Hepatocyte (in vitro differentiated cells): Measurements from ENCODE around the gene NAGK. TPM values are rescaled to one million over a fixed set of nuclear protein-coding genes. Genes with fewer than 3 reads are reported as not detected.
"Not testable (repeated sequence)": the region's sequence is repeated elsewhere in the genome, so short reads cannot be mapped to it uniquely, and the experiment has no call there.

ENCODE experiments used
- DNase-seq: peaks from one replicate; pipeline ENCODE4 v3.0.0-alpha.2; 2016; ENCODE audit warnings: low spot score
- H2AFZ ChIP-seq: fragments of 200-600 bp; sonication (generic); 2 replicates; pipeline ENCODE4 v1.6.0; 2016; ENCODE audit warnings: antibody characterized with exemption, mild to moderate bottlenecking
- H3K27ac ChIP-seq: fragments of 200-600 bp; sonication (generic); 2 replicates; pipeline ENCODE4 v1.5.1; 2016; ENCODE audit warnings: mild to moderate bottlenecking
- H3K27me3 ChIP-seq: fragments of 200-600 bp; sonication (generic); 2 replicates; pipeline ENCODE4 v1.6.1; 2016
- H3K36me3 ChIP-seq: fragments of 200-600 bp; sonication (generic); replicated peaks from 2 replicates; pipeline ENCODE4 v1.5.1; 2016; ENCODE audit warnings: low read depth; ENCODE audit not compliant: insufficient read depth
- H3K4me1 ChIP-seq: fragments of 200-600 bp; sonication (generic); 2 replicates; pipeline ENCODE4 v1.5.1; 2016; ENCODE audit warnings: mild to moderate bottlenecking, moderate library complexity; ENCODE audit not compliant: insufficient read depth
- H3K4me2 ChIP-seq: fragments of 200-600 bp; sonication (generic); 2 replicates; pipeline ENCODE4 v1.6.0; 2016
- H3K4me3 ChIP-seq: fragments of 200-600 bp; sonication (generic); 2 replicates; pipeline ENCODE4 v1.5.1; 2016; ENCODE audit warnings: mild to moderate bottlenecking
- H3K79me2 ChIP-seq: fragments of 200-600 bp; sonication (generic); 2 replicates; pipeline ENCODE4 v1.6.0; 2017; ENCODE audit warnings: mild to moderate bottlenecking
- H3K9me2 ChIP-seq: fragments of 200-600 bp; sonication (generic); replicated peaks from 2 replicates; pipeline ENCODE4 v1.6.0; 2017; ENCODE audit warnings: mild to moderate bottlenecking; ENCODE audit not compliant: insufficient read depth
- H3K9me3 ChIP-seq: fragments of 200-600 bp; sonication (generic); 2 replicates; pipeline ENCODE4 v1.5.1; 2016; ENCODE audit warnings: low read depth, mild to moderate bottlenecking
- H4K20me1 ChIP-seq: fragments of 200-600 bp; sonication (generic); 2 replicates; pipeline ENCODE4 v1.6.0; 2016; ENCODE audit warnings: mild to moderate bottlenecking; ENCODE audit not compliant: insufficient read depth, poor library complexity, severe bottlenecking
- EZH2 ChIP-seq: fragments of 200-600 bp; sonication (generic); IDR thresholded peaks from 2 replicates; pipeline ENCODE4 v1.6.1; 2016; ENCODE audit warnings: antibody characterized with exemption, mild to moderate bottlenecking, borderline replicate concordance
- EZH2phosphoT487 ChIP-seq: fragments of 200-600 bp; sonication (generic); IDR thresholded peaks from one replicate; pipeline ENCODE4 v1.6.1; 2018; ENCODE audit warnings: antibody characterized with exemption, mild to moderate bottlenecking, low read depth, moderate library complexity; ENCODE audit not compliant: unreplicated experiment, severe bottlenecking
- WGBS: methylation state at CpG from one replicate; pipeline ENCODE4 v1.1.6; 2016; ENCODE audit warnings: low lambda C conversion rate; ENCODE audit errors: missing lambda C conversion rate; 5-methylcytosine and 5-hydroxymethylcytosine counted together
- polyA plus RNA-seq: library from polyadenylated mRNA; unstranded; fragments of >200 nt; fragmentation: Nextera tagmentation; extraction: Ambion mirVana; gene quantifications from 2 replicates; pipeline ENCODE4 v1.2.1, GENCODE V29; 2016
- total RNA-seq: library from RNA; depleted of rRNA; stranded (reverse); fragments of >200 nt; gene quantifications from 2 replicates; pipeline ENCODE4 v1.2.3, GENCODE V29; 2014
- TF ChIP-seq, protein P1 (sequence below): fragments of 200-600 bp; sonication (generic); IDR thresholded peaks from 2 replicates; pipeline ENCODE4 v1.5.1; 2016; ENCODE audit warnings: antibody characterized with exemption, mild to moderate bottlenecking; ENCODE audit not compliant: poor library complexity

Gene NAGK
- total and polyA plus RNA-seq, 2 experiments from 2014 or later = 103 to 123 TPM

DNA sequence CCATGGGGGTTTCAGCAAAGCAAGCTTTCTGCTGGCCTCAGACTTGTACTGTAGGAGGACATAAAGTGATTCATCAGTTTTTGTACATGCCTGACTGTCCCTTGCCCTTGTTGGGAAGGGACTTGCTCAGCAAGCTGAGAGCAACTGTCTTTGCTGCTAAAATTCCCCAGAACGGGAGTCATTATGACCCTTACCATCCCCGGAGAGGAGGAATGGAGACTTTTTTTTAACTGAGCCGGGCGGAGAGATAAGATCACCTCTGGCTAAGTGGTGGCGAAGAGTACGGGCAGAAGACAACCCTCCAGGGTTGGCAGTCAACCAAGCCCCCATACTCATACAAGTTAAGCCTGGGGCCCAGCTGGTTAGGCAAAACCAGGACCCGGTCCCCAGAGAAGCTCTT lies 20.4 kb upstream of the NAGK start:
- no peak overlapping the region for H3K27ac ChIP-seq
- TF ChIP-seq EZH2 = no peak
- TF ChIP-seq, protein P1, sequence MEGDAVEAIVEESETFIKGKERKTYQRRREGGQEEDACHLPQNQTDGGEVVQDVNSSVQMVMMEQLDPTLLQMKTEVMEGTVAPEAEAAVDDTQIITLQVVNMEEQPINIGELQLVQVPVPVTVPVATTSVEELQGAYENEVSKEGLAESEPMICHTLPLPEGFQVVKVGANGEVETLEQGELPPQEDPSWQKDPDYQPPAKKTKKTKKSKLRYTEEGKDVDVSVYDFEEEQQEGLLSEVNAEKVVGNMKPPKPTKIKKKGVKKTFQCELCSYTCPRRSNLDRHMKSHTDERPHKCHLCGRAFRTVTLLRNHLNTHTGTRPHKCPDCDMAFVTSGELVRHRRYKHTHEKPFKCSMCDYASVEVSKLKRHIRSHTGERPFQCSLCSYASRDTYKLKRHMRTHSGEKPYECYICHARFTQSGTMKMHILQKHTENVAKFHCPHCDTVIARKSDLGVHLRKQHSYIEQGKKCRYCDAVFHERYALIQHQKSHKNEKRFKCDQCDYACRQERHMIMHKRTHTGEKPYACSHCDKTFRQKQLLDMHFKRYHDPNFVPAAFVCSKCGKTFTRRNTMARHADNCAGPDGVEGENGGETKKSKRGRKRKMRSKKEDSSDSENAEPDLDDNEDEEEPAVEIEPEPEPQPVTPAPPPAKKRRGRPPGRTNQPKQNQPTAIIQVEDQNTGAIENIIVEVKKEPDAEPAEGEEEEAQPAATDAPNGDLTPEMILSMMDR = no peak
- TF ChIP-seq EZH2phosphoT487 = no peak
- no peaks in the 10 kb centered on the region for H3K9me2 ChIP-seq
- H3K4me3 ChIP-seq = no peak overlapping the region
- H2AFZ ChIP-seq = no peak overlapping the region
- H3K9me3 ChIP-seq = no peaks in the 10 kb centered on the region
- no peaks in the 10 kb centered on the region for H3K27me3 ChIP-seq
- H3K79me2 ChIP-seq = no peaks in the 10 kb centered on the region
- H3K4me2 ChIP-seq = no peak overlapping the region
- no peaks in the 10 kb centered on the region for H3K36me3 ChIP-seq
- no peaks in the 10 kb centered on the region for H4K20me1 ChIP-seq
- no peak for DNase-seq
- WGBS = 68% methylated on average over 7 of the region's 7 CpGs
- H3K4me1 ChIP-seq = no peaks in the 10 kb centered on the region

DNA sequence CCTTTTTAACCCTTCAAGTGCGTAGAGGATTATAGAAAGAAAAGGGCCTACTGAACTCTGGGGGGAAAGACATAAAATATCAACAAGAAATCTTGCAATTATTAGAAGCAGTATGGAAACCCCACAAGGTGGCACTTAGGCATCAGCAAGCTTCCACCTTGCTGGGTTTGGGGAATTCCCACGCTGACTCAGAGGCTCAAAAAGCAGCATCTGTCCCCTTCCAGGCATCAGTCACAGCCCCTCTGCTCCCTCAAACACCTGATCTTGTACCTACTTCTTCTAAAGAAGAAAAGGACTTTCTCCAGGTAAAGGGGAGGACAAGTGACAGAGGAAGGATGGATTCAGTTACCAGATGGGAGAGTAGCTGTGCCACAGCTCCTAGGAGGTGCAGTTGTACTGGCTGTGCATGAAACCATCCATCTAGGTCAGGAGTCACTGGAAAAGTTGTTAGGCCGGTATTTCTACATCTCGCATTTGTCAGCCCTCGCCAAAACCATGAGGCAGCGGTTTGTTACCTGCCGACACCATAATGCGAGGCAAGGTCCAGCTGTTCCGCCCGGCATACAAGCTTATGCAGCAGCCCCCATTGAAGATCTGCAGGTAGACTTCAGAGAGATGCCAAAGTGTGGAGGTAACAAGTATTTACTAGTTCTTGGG lies 18.6 kb upstream of the NAGK start:
- H3K4me2 ChIP-seq, H4K20me1 ChIP-seq, H3K4me3 ChIP-seq, H2AFZ ChIP-seq, H3K4me1 ChIP-seq, H3K9me2 ChIP-seq, DNase-seq, H3K9me3 ChIP-seq, H3K27me3 ChIP-seq, H3K36me3 ChIP-seq, H3K79me2 ChIP-seq, H3K27ac ChIP-seq: not testable (repeated sequence)
- 77% methylated on average over 10 of the region's 10 CpGs for WGBS

DNA sequence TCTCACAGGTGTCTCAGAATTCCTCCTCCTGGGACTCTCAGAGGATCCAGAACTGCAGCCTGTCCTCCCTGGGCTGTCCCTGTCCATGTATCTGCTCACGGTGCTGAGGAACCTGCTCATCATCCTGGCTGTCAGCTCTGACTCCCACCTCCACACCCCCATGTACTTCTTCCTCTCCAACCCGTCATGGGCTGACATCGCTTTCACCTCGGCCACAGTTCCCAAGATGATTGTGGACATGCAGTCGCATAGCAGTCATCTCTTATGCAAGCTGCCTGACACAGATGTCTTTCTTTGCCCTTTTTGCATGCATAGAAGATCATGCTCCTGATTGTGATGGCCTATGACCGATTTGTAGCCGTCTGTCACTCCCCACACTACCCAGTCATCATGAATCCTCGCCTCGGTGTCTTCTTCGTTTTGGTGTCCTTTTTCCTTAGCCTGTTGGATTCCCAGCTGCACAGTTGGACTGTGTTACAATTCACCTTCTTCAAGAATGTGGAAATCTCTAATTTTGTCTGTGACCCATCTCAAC lies 13.2 kb upstream of the NAGK start:
- not testable (repeated sequence) for H2AFZ ChIP-seq, H3K79me2 ChIP-seq, H3K9me3 ChIP-seq, H3K9me2 ChIP-seq, H3K4me1 ChIP-seq, DNase-seq, H3K4me2 ChIP-seq, H3K27me3 ChIP-seq, H4K20me1 ChIP-seq, H3K4me3 ChIP-seq, H3K27ac ChIP-seq, H3K36me3 ChIP-seq
- WGBS = 78% methylated on average over 10 of the region's 10 CpGs

DNA sequence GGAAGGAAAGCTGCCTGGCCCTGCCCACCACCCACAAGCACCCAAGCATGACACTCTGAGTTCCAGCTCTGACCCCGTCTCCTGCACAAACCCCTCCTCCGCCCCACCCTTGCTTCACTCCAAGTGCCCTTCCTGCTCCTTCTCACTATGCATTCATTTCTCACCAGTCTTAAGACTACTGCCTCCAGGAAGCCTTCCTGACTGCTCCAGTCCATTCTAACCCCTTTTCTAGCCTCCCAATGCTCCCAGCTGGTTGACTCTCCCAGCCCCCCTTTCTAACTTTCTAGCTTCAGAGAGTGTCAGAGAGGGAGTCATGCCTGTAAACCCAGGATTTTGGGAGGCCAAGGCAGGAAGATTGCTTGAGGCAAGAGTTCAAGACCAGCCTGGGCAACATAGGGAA lies 8.2 kb upstream of the NAGK start:
- Histone ChIP-seq H3K9me3 (no peaks in the 10 kb centered on the region), H3K79me2 (no peaks in the 10 kb centered on the region), H2AFZ (no peak overlapping the region), H3K27ac (no peak overlapping the region), H3K9me2 (no peaks in the 10 kb centered on the region), H3K4me1 (peaks cover 12% of the 10 kb centered on the region), H3K36me3 (no peaks in the 10 kb centered on the region), H3K27me3 (peaks cover 2% of the 10 kb centered on the region), H3K4me3 (no peak overlapping the region), H3K4me2 (no peak overlapping the region), H4K20me1 (no peaks in the 10 kb centered on the region)
- WGBS = 83% methylated on average over 2 of the region's 2 CpGs
- DNase-seq = no peak
- TF ChIP-seq EZH2phosphoT487 (no peak), EZH2 (no peak)
- TF ChIP-seq, protein P1 = no peak
